HepG2 (cell line): Measurements from ENCODE around the gene B3GNT9. TPM values are rescaled to one million over a fixed set of nuclear protein-coding genes. Genes with fewer than 3 reads are reported as not detected.

Experiments
- ATF6 ChIP-seq: sonication (generic); formaldehyde crosslinking; conservative IDR thresholded peaks from 2 replicates; pipeline ENCODE4 v1.4.0; 2020; ENCODE audit warnings: missing genetic modification reagents
- JDP2 ChIP-seq: sonication (generic); formaldehyde crosslinking; IDR thresholded peaks from 2 replicates; pipeline ENCODE4 v1.8.1; 2022; ENCODE audit warnings: missing genetic modification reagents, borderline replicate concordance
- MATR3 ChIP-seq: sonication (generic); formaldehyde crosslinking; IDR thresholded peaks from 2 replicates; pipeline ENCODE4 v1.4.0; 2020; ENCODE audit warnings: missing genetic modification reagents
- PTBP1 ChIP-seq: fragments of 200-400 bp; formaldehyde crosslinking; IDR thresholded peaks from 2 replicates; pipeline ENCODE4 v1.6.1; 2018; ENCODE audit warnings: low read length, low read depth; ENCODE audit not compliant: poor library complexity, severe bottlenecking
- SIX1 ChIP-seq: sonication (generic); formaldehyde crosslinking; IDR thresholded peaks from 2 replicates; pipeline ENCODE4 v1.4.0; 2020; ENCODE audit warnings: missing genetic modification reagents, borderline replicate concordance
- SOX6 ChIP-seq, 2 experiments: fragments of 450-650 bp in 1 of 2; sonication (generic) in 1 of 2; formaldehyde crosslinking in 1 of 2; IDR thresholded peaks; 2 replicates each; pipeline versions ENCODE4 v1.4.0 to v1.6.1; 2017 to 2020; ENCODE audit warnings: antibody characterized with exemption in 1 of 2, mild to moderate bottlenecking in 1 of 2, missing genetic modification reagents in 1 of 2
- SRSF4 ChIP-seq: fragments of 200-400 bp; formaldehyde crosslinking; IDR thresholded peaks from one replicate; pipeline ENCODE4 v1.6.1; 2018; ENCODE audit warnings: mild to moderate bottlenecking, low read depth, low read length, moderate library complexity; ENCODE audit not compliant: poor library complexity, severe bottlenecking
- ZFP1 ChIP-seq: IDR thresholded peaks from 2 replicates; pipeline ENCODE4 v1.6.1; 2016
- ZFP36L2 ChIP-seq: sonication (generic); formaldehyde crosslinking; IDR thresholded peaks from 2 replicates; pipeline ENCODE4 v1.4.0; 2020; ENCODE audit warnings: missing genetic modification reagents
- ZKSCAN8 ChIP-seq: IDR thresholded peaks from 2 replicates; pipeline ENCODE4 v1.6.1; 2016; ENCODE audit warnings: borderline replicate concordance, missing genetic modification reagents, missing compliant biosample characterization
- ZNF253 ChIP-seq: sonication (generic); formaldehyde crosslinking; IDR thresholded peaks from 2 replicates; pipeline ENCODE4 v1.8.0; 2022; ENCODE audit warnings: mild to moderate bottlenecking, missing genetic modification reagents, borderline replicate concordance
- ZNF256 ChIP-seq: sonication (generic); formaldehyde crosslinking; conservative IDR thresholded peaks from 2 replicates; pipeline ENCODE4 v1.4.0; 2020; ENCODE audit warnings: missing genetic modification reagents
- ZNF326 ChIP-seq: sonication (generic); formaldehyde crosslinking; IDR thresholded peaks from 2 replicates; pipeline ENCODE4 v1.4.0; 2020; ENCODE audit warnings: missing genetic modification reagents, borderline replicate concordance
- ZNF549 ChIP-seq: sonication (generic); formaldehyde crosslinking; IDR thresholded peaks from 2 replicates; pipeline ENCODE4 v1.5.0; 2020; ENCODE audit warnings: missing genetic modification reagents
- ZNF644 ChIP-seq: IDR thresholded peaks from 2 replicates; pipeline ENCODE4 v1.6.1; 2016; ENCODE audit warnings: low read depth
- ZNF703 ChIP-seq: sonication (generic); formaldehyde crosslinking; IDR thresholded peaks from 2 replicates; pipeline ENCODE4 v1.5.1; 2020; ENCODE audit warnings: missing genetic modification reagents, mild to moderate bottlenecking, moderate library complexity, borderline replicate concordance
- ZNF713 ChIP-seq: sonication (generic); formaldehyde crosslinking; IDR thresholded peaks from 2 replicates; pipeline ENCODE4 v1.4.0; 2020; ENCODE audit warnings: mild to moderate bottlenecking, missing genetic modification reagents
- polyA plus RNA-seq, 8 experiments: library from polyadenylated mRNA; depleted of rRNA in 3 of 8; stranded (reverse) in 7 of 8; unstranded in 1 of 8; fragments of >200 nt; fragmentation: Illumina TruSeq in 4 of 8; extraction: Trizol in 4 of 8; gene quantifications; 2 replicates each; pipeline versions ENCODE4 v1.2.1 to v1.2.3, GENCODE V29; 2011 to 2016; ENCODE audit warnings: low read depth in 4 of 8, missing spikeins in 1 of 8, mixed read lengths in 1 of 8; ENCODE audit not compliant: insufficient read depth in 1 of 8
- total RNA-seq, 5 experiments: library from RNA; depleted of rRNA; stranded (reverse); fragments of >200 nt; fragmentation: Illumina TruSeq; extraction: Trizol; gene quantifications; 2 replicates each; pipeline ENCODE4 v1.2.3, GENCODE V29; 2016; ENCODE audit warnings: low read depth in 1 of 5
- TF ChIP-seq, protein P1 (sequence below): sonication (generic); formaldehyde crosslinking; IDR thresholded peaks from 2 replicates; pipeline ENCODE4 v1.5.0; 2020; ENCODE audit warnings: mild to moderate bottlenecking, missing genetic modification reagents
- TF ChIP-seq, protein P2 (sequence below): sonication (generic); formaldehyde crosslinking; IDR thresholded peaks from 2 replicates; pipeline ENCODE4 v1.4.0; 2020; ENCODE audit warnings: missing genetic modification reagents, mild to moderate bottlenecking, borderline replicate concordance
- TF ChIP-seq, protein P3 (sequence below): IDR thresholded peaks from 2 replicates; pipeline ENCODE4 v1.6.1; 2018; ENCODE audit warnings: missing genetic modification reagents, mild to moderate bottlenecking, missing compliant biosample characterization

The B3GNT9 gene
- total and polyA plus RNA-seq, 2 of the 13 experiments (the other 11 are each of a cell fraction or from before 2014, with no cell fraction given) = 1.5 to 3.1 TPM

GRCh38 chr16:67170168-67170948 lies 19.6 kb upstream of the B3GNT9 start, which contains the start of gene NOL3 (continued):
- TF ChIP-seq ZFP1 (CRISPR knock-in tag) = no peak
- TF ChIP-seq, protein P1, sequence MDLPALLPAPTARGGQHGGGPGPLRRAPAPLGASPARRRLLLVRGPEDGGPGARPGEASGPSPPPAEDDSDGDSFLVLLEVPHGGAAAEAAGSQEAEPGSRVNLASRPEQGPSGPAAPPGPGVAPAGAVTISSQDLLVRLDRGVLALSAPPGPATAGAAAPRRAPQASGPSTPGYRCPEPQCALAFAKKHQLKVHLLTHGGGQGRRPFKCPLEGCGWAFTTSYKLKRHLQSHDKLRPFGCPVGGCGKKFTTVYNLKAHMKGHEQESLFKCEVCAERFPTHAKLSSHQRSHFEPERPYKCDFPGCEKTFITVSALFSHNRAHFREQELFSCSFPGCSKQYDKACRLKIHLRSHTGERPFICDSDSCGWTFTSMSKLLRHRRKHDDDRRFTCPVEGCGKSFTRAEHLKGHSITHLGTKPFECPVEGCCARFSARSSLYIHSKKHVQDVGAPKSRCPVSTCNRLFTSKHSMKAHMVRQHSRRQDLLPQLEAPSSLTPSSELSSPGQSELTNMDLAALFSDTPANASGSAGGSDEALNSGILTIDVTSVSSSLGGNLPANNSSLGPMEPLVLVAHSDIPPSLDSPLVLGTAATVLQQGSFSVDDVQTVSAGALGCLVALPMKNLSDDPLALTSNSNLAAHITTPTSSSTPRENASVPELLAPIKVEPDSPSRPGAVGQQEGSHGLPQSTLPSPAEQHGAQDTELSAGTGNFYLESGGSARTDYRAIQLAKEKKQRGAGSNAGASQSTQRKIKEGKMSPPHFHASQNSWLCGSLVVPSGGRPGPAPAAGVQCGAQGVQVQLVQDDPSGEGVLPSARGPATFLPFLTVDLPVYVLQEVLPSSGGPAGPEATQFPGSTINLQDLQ (CRISPR knock-in tag) = no peak
- no peak for TF ChIP-seq SRSF4
- no peak for TF ChIP-seq ZKSCAN8 (CRISPR knock-in tag)
- no peak for TF ChIP-seq SOX6 (IDR thresholded peaks at IDR 0.05)
- peak; percentile 45; the same call in 1 of the 2 replicates for TF ChIP-seq SOX6 (CRISPR knock-in tag; IDR thresholded peaks at IDR 0.05)
- no peak for TF ChIP-seq ZFP36L2
- TF ChIP-seq PTBP1 = no peak
- TF ChIP-seq MATR3 = no peak
- no peak for TF ChIP-seq ZNF644 (CRISPR knock-in tag)
- TF ChIP-seq ZNF713 (CRISPR knock-in tag) = peak; percentile 53; the same call in 1 of the 2 replicates
- 0 out of 2 replicates have a peak, but pooled peaks have one; percentile 73 for TF ChIP-seq ATF6 (CRISPR knock-in tag)
- no peak for TF ChIP-seq SIX1 (CRISPR knock-in tag)
- TF ChIP-seq, protein P2, sequence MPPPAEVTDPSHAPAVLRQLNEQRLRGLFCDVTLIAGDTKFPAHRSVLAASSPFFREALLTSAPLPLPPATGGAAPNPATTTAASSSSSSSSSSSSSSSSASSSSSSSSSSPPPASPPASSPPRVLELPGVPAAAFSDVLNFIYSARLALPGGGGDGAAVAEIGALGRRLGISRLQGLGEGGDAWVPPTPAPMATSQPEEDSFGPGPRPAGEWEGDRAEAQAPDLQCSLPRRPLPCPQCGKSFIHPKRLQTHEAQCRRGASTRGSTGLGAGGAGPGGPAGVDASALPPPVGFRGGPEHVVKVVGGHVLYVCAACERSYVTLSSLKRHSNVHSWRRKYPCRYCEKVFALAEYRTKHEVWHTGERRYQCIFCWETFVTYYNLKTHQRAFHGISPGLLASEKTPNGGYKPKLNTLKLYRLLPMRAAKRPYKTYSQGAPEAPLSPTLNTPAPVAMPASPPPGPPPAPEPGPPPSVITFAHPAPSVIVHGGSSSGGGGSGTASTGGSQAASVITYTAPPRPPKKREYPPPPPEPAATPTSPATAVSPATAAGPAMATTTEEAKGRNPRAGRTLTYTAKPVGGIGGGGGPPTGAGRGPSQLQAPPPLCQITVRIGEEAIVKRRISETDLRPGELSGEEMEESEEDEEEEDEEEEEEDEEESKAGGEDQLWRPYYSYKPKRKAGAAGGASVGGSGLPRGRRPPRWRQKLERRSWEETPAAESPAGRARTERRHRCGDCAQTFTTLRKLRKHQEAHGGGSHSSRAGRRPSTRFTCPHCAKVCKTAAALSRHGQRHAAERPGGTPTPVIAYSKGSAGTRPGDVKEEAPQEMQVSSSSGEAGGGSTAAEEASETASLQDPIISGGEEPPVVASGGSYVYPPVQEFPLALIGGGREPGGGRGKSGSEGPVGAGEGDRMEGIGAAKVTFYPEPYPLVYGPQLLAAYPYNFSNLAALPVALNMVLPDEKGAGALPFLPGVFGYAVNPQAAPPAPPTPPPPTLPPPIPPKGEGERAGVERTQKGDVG (CRISPR knock-in tag) = no peak
- TF ChIP-seq ZNF253 (CRISPR knock-in tag) = 0 out of 2 replicates have a peak, but pooled peaks have one; percentile 68
- no peak for TF ChIP-seq ZNF549 (CRISPR knock-in tag)
- no peak for TF ChIP-seq ZNF256 (CRISPR knock-in tag)
- no peak for TF ChIP-seq ZNF703 (CRISPR knock-in tag)
- no peak for TF ChIP-seq ZNF326 (CRISPR knock-in tag)
- TF ChIP-seq, protein P3, sequence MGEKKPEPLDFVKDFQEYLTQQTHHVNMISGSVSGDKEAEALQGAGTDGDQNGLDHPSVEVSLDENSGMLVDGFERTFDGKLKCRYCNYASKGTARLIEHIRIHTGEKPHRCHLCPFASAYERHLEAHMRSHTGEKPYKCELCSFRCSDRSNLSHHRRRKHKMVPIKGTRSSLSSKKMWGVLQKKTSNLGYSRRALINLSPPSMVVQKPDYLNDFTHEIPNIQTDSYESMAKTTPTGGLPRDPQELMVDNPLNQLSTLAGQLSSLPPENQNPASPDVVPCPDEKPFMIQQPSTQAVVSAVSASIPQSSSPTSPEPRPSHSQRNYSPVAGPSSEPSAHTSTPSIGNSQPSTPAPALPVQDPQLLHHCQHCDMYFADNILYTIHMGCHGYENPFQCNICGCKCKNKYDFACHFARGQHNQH (CRISPR knock-in tag) = peak; percentile 43; the same call in 1 of the 2 replicates
- TF ChIP-seq JDP2 = no peak
